Neural progenitor cell (in vitro differentiated cells): ENCODE measurements around the gene KBTBD4. TPM values are rescaled to one million over a fixed set of nuclear protein-coding genes. Genes with fewer than 3 reads are reported as not detected.
"Not testable (repeated sequence)": the region's sequence is repeated elsewhere in the genome, so short reads cannot be mapped to it uniquely, and the experiment has no call there.

Experiments used
- DNase-seq: peaks from one replicate; pipeline ENCODE4 v3.0.0-alpha.2; 2016; ENCODE audit warnings: low spot score
- H2AFZ ChIP-seq: fragments of 200-600 bp; sonication (generic); replicated peaks from 2 replicates; pipeline ENCODE4 v1.6.1; 2016; ENCODE audit warnings: antibody characterized with exemption
- H3F3A ChIP-seq: fragments of 200-600 bp; sonication (generic); 2 replicates; pipeline ENCODE4 v1.6.1; 2016; ENCODE audit warnings: antibody characterized with exemption, low read depth
- H3K27ac ChIP-seq: fragments of 200-600 bp; sonication (generic); 2 replicates; pipeline ENCODE4 v1.5.1; 2016; ENCODE audit warnings: mild to moderate bottlenecking
- H3K27me3 ChIP-seq: fragments of 200-600 bp; sonication (generic); 2 replicates; pipeline ENCODE4 v1.6.1; 2016; ENCODE audit warnings: mild to moderate bottlenecking, moderate library complexity
- H3K36me3 ChIP-seq: fragments of 200-600 bp; sonication (generic); 2 replicates; pipeline ENCODE4 v1.5.1; 2016
- H3K4me1 ChIP-seq: fragments of 200-600 bp; sonication (generic); 2 replicates; pipeline ENCODE4 v1.6.1; 2016; ENCODE audit warnings: mixed run types
- H3K4me2 ChIP-seq: fragments of 200-600 bp; sonication (generic); 2 replicates; pipeline ENCODE4 v1.6.1; 2016
- H3K4me3 ChIP-seq: fragments of 200-600 bp; sonication (generic); 2 replicates; pipeline ENCODE4 v1.5.1; 2016
- H3K79me2 ChIP-seq: fragments of 200-600 bp; sonication (generic); 2 replicates; pipeline ENCODE4 v1.6.1; 2016; ENCODE audit warnings: low read depth
- H3K9ac ChIP-seq: fragments of 200-600 bp; sonication (generic); 2 replicates; pipeline ENCODE4 v1.6.1; 2016
- H3K9me3 ChIP-seq: fragments of 200-600 bp; sonication (generic); 2 replicates; pipeline ENCODE4 v1.5.1; 2016; ENCODE audit warnings: low read depth
- H4K20me1 ChIP-seq: fragments of 200-600 bp; sonication (generic); 2 replicates; pipeline ENCODE4 v1.6.1; 2016; ENCODE audit warnings: low read depth
- H3K27ac Mint-ChIP-seq: 3 replicates; pipeline ENCODE4 v1.8.0; 2021; ENCODE audit warnings: mixed read lengths
- H3K27me3 Mint-ChIP-seq: 2 replicates; pipeline ENCODE4 v1.8.0; 2022; ENCODE audit warnings: low read depth, mild to moderate bottlenecking, inconsistent platforms, moderate library complexity, mixed read lengths; ENCODE audit not compliant: insufficient read depth
- H3K36me3 Mint-ChIP-seq: 3 replicates; pipeline ENCODE4 v1.8.0; 2021; ENCODE audit warnings: mixed read lengths
- H3K4me1 Mint-ChIP-seq: 3 replicates; pipeline ENCODE4 v1.8.0; 2021; ENCODE audit warnings: mixed read lengths
- H3K4me3 Mint-ChIP-seq: 3 replicates; pipeline ENCODE4 v1.8.0; 2021; ENCODE audit warnings: mild to moderate bottlenecking, moderate library complexity, mixed read lengths
- H3K9me3 Mint-ChIP-seq: 3 replicates; pipeline ENCODE4 v1.8.0; 2020; ENCODE audit warnings: mixed read lengths
- CTCF ChIP-seq: fragments of 200-600 bp; sonication (generic); IDR thresholded peaks from 2 replicates; pipeline ENCODE4 v1.5.1; 2017; ENCODE audit warnings: antibody characterized with exemption, mild to moderate bottlenecking
- EZH2 ChIP-seq: fragments of 200-600 bp; sonication (generic); IDR thresholded peaks from 2 replicates; pipeline ENCODE4 v1.6.1; 2017; ENCODE audit warnings: antibody characterized with exemption, mild to moderate bottlenecking, moderate library complexity
- EZH2phosphoT487 ChIP-seq: fragments of 200-600 bp; sonication (generic); IDR thresholded peaks from 2 replicates; pipeline ENCODE4 v1.6.1; 2017; ENCODE audit warnings: antibody characterized with exemption
- total RNA-seq: library from RNA; depleted of rRNA; stranded (reverse); fragments of >200 nt; gene quantifications from 2 replicates; pipeline ENCODE4 v1.2.3, GENCODE V29; 2015; ENCODE audit warnings: low replicate concordance

The KBTBD4 gene
- total RNA-seq, 1 donor from 2014 or later, result 19.5 TPM

GRCh38 chr11:47531666-47532065 lies 47.1 kb downstream of the KBTBD4 start:
- peaks cover 5% of the 10 kb centered on the region for H3F3A ChIP-seq
- no peaks in the 10 kb centered on the region for H3K27me3 ChIP-seq
- peaks cover 100% of the 10 kb centered on the region for H3K79me2 ChIP-seq
- Mint-ChIP-seq H3K4me3 (no peak overlapping the region), H3K27me3 (no peaks in the 10 kb centered on the region), H3K4me1 (peaks cover 23% of the 10 kb centered on the region), H3K27ac (no peak overlapping the region), H3K9me3 (no peaks in the 10 kb centered on the region), H3K36me3 (peaks cover 7% of the 10 kb centered on the region)
- peaks cover 9% of the 10 kb centered on the region for H3K4me1 ChIP-seq
- no peak overlapping the region for H3K9ac ChIP-seq
- no peak overlapping the region for H2AFZ ChIP-seq
- no peak overlapping the region for H3K27ac ChIP-seq
- no peaks in the 10 kb centered on the region for H3K9me3 ChIP-seq
- DNase-seq, result no peak
- TF ChIP-seq CTCF, result no peak
- TF ChIP-seq EZH2phosphoT487, result no peak
- no peak for TF ChIP-seq EZH2
- H4K20me1 ChIP-seq, result peaks cover 99% of the 10 kb centered on the region
- no peak overlapping the region for H3K4me2 ChIP-seq
- H3K36me3 ChIP-seq, result no peaks in the 10 kb centered on the region
- H3K4me3 ChIP-seq, result no peak overlapping the region

GRCh38 chr11:47530721-47531120 lies 48.0 kb downstream of the KBTBD4 start:
- peak overlapping the region; percentile 20 for H3K27ac Mint-ChIP-seq

GRCh38 chr11:47529951-47530350 lies 48.8 kb downstream of the KBTBD4 start:
- Histone ChIP-seq H3K79me2 (peaks cover 100% of the 10 kb centered on the region), H4K20me1 (peaks cover 100% of the 10 kb centered on the region), H3F3A (peaks cover 5% of the 10 kb centered on the region), H3K9ac (no peak overlapping the region), H3K9me3 (no peaks in the 10 kb centered on the region), H3K4me1 (peaks cover 19% of the 10 kb centered on the region), H3K27ac (no peak overlapping the region), H3K4me2 (no peak overlapping the region), H3K27me3 (no peaks in the 10 kb centered on the region), H2AFZ (no peak overlapping the region), H3K36me3 (no peaks in the 10 kb centered on the region), H3K4me3 (no peak overlapping the region)
- peaks cover 37% of the 10 kb centered on the region for H3K4me1 Mint-ChIP-seq
- no peak overlapping the region for H3K4me3 Mint-ChIP-seq
- TF ChIP-seq EZH2phosphoT487, result no peak
- no peak for TF ChIP-seq CTCF
- no peak for TF ChIP-seq EZH2
- no peaks in the 10 kb centered on the region for H3K9me3 Mint-ChIP-seq
- H3K27me3 Mint-ChIP-seq, result no peaks in the 10 kb centered on the region
- no peak overlapping the region for H3K27ac Mint-ChIP-seq
- H3K36me3 Mint-ChIP-seq, result peaks cover 3% of the 10 kb centered on the region
- no peak for DNase-seq

More at GRCh38 chr11:47530721-47531120, 48.0 kb downstream of the KBTBD4 start:
- Histone ChIP-seq H4K20me1 (peaks cover 100% of the 10 kb centered on the region), H3K79me2 (peaks cover 100% of the 10 kb centered on the region), H3K4me1 (peaks cover 12% of the 10 kb centered on the region)
- not testable (repeated sequence) for H3K36me3 ChIP-seq, DNase-seq, H3K9ac ChIP-seq, H3K27me3 ChIP-seq, H3K27me3 Mint-ChIP-seq, H3K36me3 Mint-ChIP-seq, H3F3A ChIP-seq, H2AFZ ChIP-seq, H3K27ac ChIP-seq, H3K9me3 ChIP-seq, H3K4me3 ChIP-seq, H3K4me2 ChIP-seq, H3K9me3 Mint-ChIP-seq, H3K4me3 Mint-ChIP-seq
- H3K4me1 Mint-ChIP-seq, result peaks cover 31% of the 10 kb centered on the region

DNA sequence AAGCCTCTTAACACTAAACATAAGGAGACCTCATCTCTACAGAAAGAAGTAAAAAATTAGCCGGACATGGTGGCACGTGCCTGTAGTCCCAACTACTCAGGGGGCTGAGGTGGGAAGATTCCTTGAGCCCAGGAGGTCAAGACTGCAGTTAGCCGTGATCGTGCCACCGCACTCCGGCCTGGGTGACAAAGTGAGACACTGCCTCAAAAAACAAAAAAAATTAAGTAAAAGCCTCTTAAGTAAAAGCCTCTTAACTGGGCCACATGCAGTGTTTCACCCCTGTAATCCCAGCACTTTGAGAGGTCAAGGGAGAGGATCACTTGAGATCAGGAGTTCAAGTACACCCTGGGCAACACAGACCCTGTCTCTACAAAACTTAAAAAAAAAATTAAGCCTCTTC lies 51.6 kb downstream of the KBTBD4 start:
- Histone ChIP-seq H3K9me3 (no peaks in the 10 kb centered on the region), H3F3A (peaks cover 12% of the 10 kb centered on the region), H3K4me1 (peaks cover 23% of the 10 kb centered on the region), H3K79me2 (peaks cover 100% of the 10 kb centered on the region), H3K27ac (no peak overlapping the region), H3K4me2 (no peak overlapping the region), H3K36me3 (no peaks in the 10 kb centered on the region), H3K9ac (no peak overlapping the region), H3K27me3 (no peaks in the 10 kb centered on the region), H4K20me1 (peaks cover 100% of the 10 kb centered on the region), H3K4me3 (no peak overlapping the region), H2AFZ (no peak overlapping the region)
- no peak for DNase-seq
- no peak overlapping the region for H3K27ac Mint-ChIP-seq
- peaks cover 45% of the 10 kb centered on the region for H3K4me1 Mint-ChIP-seq
- no peak for TF ChIP-seq CTCF
- no peak overlapping the region for H3K4me3 Mint-ChIP-seq
- no peaks in the 10 kb centered on the region for H3K9me3 Mint-ChIP-seq
- no peaks in the 10 kb centered on the region for H3K27me3 Mint-ChIP-seq
- H3K36me3 Mint-ChIP-seq, result peaks cover 3% of the 10 kb centered on the region

DNA sequence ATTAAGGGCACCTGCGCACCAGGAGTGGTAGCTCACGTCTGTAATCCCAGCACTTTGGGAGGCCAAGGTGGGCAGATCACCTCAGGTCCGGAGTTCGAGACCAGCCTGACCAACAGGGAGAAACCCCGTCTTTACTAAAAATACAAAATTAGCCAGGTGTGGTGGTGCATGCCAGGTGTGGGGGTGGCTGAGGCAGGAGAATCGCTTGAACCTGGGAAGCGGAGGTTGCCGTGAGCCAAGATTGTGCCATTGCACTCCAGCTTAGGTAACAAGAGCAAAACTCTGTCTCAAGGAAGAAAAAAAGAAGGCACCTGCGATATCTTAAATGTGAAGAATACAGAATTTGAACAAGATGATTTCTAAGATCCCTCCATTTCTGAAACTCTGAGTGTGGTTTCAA lies 52.7 kb downstream of the KBTBD4 start:
- not testable (repeated sequence) for H3K9me3 Mint-ChIP-seq, H3K27ac ChIP-seq
- peaks cover 97% of the 10 kb centered on the region for H4K20me1 ChIP-seq

More for the DNA sequence above, 52.7 kb downstream of the KBTBD4 start:
- H3K79me2 ChIP-seq, result peaks cover 100% of the 10 kb centered on the region
- not testable (repeated sequence) for H3K27me3 ChIP-seq, H3K9ac ChIP-seq, DNase-seq, H3K36me3 ChIP-seq, H3K36me3 Mint-ChIP-seq, H2AFZ ChIP-seq, H3K4me3 Mint-ChIP-seq, H3K4me2 ChIP-seq, H3K4me3 ChIP-seq, H3K9me3 ChIP-seq, H3K27me3 Mint-ChIP-seq
- peaks cover 23% of the 10 kb centered on the region for H3K4me1 ChIP-seq
- H3K27ac Mint-ChIP-seq, result peak overlapping the region; percentile 78
- peaks cover 44% of the 10 kb centered on the region for H3K4me1 Mint-ChIP-seq
- peaks cover 12% of the 10 kb centered on the region for H3F3A ChIP-seq
